Measurements from ENCODE around the gene HCN2.

DNA sequence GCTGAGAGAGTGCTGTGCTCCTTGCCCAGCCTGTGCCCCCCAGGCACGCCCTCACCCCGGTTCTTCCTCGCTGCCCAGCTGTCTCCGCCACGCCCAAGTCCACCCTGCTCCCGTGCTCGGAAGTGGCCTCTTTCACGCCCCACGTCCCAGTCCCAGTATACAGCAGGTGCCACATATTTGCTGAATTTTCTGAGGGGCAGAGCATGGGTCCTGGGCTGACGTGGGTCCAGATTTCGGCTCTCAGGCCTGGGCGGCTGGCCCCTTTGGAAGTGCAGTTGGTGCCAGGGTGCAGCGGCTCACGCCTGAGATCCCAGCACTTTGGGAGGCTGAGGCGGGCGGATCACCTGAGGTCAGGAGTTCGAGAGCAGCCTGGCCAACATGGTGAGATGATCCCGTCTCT, 3.4 kb downstream of the HCN2 start:
- TF ChIP-seq POLR2A (IDR thresholded peaks at IDR 0.05) (no peak), POLR2AphosphoS5 (IDR thresholded peaks at IDR 0.05) (no peak)
- TF ChIP-seq, protein P1, sequence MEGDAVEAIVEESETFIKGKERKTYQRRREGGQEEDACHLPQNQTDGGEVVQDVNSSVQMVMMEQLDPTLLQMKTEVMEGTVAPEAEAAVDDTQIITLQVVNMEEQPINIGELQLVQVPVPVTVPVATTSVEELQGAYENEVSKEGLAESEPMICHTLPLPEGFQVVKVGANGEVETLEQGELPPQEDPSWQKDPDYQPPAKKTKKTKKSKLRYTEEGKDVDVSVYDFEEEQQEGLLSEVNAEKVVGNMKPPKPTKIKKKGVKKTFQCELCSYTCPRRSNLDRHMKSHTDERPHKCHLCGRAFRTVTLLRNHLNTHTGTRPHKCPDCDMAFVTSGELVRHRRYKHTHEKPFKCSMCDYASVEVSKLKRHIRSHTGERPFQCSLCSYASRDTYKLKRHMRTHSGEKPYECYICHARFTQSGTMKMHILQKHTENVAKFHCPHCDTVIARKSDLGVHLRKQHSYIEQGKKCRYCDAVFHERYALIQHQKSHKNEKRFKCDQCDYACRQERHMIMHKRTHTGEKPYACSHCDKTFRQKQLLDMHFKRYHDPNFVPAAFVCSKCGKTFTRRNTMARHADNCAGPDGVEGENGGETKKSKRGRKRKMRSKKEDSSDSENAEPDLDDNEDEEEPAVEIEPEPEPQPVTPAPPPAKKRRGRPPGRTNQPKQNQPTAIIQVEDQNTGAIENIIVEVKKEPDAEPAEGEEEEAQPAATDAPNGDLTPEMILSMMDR (IDR thresholded peaks at IDR 0.05) = no peak

All from prostate gland (tissue), 2 donors.